AG08396 (cell line): ENCODE results near the gene RAC2.

Experiments
- DNase-seq: peaks from one replicate; pipeline ENCODE4 v3.0.0; 2012; ENCODE audit warnings: low spot score, mixed read lengths

RAC2 gene

DNA sequence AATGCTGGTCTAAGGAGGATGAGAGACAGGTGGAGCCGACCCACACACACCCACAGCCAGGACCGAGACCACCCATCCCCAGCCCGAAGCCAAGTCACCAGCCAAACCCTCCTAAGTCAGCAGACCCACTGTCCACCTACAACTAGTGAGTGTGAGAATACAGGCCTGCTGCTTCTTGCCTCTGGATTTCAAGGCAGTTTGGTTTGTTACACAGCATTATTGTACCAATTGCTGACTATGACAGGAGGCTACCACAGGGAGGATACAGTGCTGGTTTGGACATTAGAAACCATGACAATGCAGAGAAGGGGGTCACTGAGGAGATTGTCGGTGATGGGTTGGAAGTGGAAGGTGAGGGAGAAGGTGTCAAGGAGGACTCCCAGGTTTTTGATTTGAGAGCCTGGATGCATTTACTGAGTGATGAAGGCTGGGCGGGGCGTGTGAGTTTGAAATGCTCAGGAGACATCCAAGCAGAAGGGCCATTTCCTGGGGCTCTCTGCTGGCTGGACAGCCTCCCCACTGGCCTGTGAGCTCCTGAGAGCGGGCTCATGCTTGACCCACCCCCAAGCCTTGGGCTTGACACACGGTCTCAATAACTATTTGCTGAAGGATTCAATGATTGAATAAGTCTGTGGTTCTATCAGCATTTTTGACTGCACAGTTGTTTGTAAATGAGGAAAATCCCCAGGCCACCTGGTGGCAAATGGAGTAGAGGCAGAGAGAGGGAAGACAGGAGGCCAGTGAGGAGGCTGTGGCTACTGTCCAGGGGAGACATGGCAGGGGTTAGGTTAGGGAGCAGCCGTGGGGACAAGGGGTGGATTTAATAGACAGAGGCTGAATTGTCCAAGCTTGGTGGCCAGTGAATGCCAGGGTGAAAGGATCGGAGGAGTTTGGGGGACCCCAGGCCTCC, 22.4 kb downstream of the RAC2 start:
- DNase-seq, result no peak

DNA sequence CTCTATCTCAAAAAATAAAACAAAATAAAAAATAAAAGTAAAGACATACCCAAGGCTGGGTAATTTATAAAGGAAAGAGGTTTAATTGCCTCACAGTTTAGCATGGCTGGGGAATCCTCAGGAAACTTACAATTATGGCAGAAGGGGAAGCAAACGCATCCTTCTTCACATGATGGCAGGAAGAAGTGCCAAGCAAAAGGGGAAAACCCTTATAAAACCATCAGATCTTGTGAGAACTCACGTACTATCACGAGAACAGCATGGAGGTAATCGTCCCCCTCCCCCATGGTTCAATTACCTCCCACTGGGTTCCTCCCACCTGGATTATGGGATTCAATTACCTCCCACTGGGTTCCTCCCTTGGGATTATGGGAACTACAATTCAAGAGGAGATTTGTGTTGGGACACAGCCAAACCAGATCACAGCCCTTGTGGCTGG, 23.5 kb downstream of the RAC2 start:
- DNase-seq, result no peak

DNA sequence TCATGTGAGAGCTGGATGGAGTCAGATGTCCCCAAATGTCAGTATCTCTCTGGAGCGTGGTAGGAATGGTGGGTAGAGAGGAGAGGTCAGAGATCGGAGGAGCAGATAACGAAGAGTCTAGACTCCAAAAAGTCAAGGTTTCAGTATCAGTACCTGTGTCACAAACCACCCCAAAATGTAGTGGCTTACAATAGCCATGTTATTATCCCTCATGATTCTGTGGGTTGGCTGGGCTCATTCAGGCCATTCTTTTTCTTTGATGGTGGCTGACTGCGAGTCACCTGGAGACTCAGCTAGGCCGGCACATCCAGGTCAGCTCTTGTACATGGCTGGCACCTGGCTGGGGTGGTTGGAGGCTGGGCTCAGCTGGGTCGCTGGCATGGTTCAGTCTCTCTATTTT, 24.5 kb downstream of the RAC2 start:
- DNase-seq, result no peak

DNA sequence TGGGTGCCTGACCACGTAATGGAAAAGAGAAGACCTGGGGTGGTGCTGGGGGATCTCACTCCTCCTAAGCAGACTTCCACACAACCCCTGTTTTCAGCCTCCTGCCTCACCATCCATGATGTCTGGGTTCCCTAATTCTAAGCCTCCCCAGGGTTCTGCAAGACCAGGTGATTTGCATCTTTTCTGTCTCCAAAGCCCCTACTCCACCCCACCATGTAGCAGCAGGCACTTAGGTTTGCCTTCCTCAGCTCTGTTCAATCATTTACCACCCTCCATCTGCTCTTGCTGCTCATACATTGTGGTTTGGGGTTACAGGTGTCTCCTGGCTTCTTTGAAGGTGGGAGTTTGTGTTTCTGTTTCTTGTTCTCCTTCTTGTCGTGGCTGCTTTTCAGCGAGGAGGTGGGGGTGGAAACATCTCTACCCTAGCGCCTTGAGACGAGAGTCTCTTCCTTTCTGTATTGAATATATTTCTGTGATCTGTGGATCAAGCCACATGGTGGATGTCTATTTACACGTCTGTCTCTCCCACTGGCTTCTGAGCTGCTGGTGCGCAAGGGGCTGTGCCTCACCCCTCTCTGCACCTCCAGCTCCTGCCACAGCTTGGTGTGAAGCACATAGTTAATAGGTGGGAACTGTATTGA, 25.2 kb downstream of the RAC2 start:
- no peak for DNase-seq

DNA sequence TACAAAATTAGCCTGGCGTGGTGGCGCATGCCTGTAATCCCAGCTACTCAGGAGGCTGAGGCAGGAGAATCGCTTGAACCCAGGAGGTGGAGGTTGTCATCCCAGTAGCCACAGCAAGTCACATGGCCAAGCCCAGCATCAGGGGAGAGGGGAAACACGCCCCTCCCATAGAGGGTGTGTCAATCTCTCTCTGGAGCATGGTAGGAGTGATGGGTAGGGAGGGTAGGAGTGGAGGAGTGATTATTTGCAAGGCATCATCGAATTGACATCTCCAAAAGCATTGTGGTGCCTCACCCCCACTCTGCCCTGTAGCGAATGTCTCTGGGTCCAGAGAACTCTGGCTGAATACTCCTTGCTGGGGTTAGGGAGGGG, 25.7 kb downstream of the RAC2 start:
- no peak for DNase-seq

DNA sequence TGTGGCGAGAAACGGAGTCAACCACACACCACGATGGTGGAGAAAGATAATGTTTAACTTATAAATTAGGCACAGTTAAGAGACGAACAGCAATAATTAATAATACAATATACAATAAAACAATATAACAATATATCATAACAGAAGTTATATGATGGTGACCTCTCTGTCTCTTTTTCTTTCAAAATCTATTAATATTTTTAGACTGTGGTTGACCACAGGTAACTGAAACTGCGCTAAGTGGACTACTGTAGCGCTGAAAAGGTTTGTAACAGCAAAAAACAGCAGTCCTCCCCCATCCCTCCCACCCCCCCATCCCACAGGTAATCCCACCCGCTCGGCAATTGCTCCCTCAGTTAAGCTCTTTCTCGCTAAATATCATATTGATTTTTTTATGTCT, 28.2 kb downstream of the RAC2 start:
- DNase-seq, result no peak

DNA sequence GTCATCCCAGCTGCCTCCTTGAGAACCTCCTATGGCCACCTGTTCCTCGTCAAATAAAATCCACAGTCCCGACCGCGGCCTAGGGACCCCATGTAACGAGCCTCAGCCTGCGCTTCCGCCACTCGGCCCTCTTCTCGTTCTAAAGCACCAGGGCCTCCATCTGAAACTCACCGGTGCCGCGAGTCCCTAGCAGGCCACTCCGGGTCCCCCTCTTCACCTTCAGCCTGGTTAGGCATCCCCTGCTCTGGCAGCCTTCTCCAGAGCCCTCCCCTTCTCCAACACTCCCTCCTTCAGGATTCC, 29.4 kb downstream of the RAC2 start:
- DNase-seq, result no peak

DNA sequence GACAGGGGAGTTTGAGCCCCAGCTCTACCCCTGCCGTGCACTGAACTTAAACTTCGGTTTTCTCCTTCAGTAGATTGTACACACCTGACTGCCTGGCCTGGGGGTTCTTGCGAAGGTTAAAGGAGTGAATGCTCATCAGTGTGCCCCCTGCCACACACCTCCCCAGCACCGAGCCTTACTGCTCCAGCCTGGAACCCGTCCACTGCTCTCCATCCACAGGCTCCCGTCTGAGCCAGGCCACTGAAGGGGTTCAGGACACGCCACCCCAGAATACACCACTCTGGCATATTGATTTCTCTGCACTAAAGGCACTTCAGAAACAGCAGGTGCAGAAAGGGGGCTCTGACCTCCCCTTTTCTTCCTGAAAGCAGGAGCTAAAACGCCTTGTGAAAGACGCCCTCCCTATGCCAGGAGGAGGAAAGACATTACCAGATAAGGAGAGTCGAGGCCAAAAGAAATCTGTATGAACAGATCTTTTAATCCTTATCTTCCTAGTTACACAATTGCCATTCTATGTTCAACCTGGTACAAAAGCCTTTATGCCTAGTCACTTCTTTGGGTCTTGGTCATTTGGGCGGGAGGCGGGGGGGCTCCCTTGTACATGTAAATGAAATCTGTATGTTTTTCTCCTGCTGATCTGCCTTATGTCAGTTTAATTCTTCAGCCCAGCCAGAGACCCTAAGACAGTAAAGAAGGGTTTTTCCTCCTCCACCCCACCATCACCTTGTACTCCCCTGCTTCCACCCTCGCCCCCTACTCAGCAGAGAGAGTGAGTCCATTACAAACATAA, 29.9 kb downstream of the RAC2 start:
- no peak for DNase-seq

DNA sequence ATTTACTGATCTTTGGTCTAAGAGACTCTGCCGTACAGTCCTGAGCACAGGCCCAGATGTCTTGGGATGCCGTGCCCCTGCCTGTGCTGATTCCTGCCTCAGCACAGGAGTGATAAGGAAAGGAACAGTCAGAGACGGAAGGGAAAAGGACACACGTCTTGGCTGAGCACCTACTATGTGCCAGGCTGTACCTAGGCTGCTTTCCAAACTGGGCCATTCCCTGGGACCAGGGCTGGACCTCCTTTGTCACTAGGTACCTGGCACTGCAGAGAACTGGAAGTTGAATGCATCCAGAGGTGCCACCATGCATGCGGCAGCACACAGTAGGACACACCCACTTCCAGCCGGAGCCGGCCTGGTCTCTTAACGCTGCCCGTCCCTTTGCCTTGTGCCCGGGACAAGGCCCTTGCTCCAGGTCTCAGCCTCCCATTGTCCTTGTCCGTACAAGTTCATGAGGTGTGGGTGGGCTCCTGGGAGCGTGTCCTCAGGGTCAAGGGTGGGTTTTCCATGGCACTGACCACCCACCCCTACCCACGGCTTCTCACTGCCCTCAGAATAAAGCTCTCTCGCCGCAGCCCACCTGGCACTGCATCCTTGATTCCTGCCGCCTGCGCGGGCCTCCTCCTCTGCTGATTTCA, 30.7 kb downstream of the RAC2 start:
- DNase-seq, result no peak

DNA sequence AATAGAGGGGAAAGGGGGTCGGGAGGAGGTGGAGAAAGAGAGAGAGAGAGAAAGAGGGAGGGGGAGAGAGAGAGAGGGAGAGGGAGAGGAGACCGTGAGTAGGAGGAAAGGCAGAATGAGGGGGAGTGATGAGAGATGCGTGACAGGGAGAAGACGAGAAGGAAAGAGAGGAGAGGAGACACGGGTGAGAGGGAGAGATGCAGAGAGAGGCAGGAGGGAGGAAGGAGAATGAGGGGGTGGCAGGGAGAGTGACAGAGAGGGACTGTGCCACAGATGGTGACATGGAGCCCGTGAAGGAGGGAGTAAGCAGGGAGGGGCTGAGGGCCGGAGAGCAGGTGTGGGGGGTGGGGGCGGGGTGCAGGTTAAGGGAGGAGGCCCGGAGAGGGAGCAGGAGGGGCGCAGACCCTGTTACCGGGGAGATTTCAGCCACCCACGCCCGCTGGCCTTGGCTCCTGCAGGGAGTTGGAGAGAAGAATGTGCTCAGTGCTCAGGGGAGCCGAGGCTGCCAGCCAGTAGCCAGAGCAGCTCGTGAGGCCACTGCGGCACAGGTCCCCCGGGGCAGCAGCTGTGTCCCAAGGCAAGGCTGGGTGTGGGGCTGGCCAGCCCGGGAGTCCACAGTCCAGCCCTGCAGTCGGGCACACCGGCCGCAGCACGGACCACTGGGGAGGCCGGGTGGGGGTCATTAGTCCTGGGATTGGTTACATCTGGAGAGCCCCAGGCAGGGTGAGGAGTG, 31.7 kb downstream of the RAC2 start, which contains the start of gene SSTR3:
SSTR3 (minus strand) TSS at position 304 of the 733 bp plus-strand sequence. CDS start 4,674 bp downstream, outside the sequence.
- no peak for DNase-seq

DNA sequence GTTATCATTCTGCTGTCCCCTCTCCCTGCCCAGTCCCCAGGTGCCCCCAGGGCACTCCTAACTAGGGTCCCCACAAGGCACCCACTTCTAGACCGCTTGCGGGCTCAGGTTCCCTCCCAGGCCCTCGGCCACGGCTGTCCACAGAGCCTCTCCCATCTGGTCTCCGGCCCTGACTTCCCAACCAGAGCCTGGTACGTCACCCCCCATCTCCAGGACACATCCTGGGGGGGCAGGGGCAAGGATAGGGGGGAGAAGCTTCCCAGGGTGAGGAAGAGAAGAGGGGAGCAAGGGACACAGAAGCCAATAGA, 32.2 kb downstream of the RAC2 start:
- no peak for DNase-seq

DNA sequence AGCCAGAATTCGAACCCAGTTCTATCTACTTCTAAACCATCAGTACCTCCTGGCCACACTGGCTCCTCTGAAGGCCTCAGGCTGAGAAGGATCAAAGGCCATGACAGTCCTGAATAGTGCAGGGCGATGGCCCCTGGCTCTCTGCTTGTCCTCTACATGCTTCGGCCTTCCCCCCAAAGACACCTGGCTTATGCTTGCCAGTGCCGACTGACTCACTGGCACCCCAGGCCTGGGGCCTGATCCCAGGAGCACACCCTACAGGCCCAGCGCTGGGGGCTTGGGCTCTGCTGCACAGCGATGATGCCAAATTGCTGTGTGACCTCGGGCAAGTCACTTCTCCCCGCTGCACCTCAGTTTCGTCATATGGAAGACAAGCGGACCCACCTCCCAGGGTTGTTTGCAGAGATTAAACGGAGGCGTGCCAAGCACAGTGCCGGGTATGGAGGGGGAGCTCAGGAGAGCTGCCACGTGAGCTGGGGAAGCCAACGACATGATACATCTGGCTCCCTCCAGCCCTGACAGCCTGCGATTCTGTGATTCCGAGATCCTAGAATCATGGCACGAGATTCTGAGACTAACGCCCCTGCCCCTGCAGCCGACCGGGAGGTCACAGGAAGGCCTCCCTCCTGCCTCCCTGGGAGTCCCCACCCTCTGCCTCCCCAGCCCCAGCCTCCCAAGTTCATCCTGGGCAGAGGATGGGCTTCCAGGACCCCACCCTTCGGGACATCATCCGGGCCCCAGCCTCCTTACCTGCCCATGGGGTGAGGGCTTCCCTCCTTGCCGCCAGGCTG, 32.8 kb downstream of the RAC2 start:
- no peak for DNase-seq

DNA sequence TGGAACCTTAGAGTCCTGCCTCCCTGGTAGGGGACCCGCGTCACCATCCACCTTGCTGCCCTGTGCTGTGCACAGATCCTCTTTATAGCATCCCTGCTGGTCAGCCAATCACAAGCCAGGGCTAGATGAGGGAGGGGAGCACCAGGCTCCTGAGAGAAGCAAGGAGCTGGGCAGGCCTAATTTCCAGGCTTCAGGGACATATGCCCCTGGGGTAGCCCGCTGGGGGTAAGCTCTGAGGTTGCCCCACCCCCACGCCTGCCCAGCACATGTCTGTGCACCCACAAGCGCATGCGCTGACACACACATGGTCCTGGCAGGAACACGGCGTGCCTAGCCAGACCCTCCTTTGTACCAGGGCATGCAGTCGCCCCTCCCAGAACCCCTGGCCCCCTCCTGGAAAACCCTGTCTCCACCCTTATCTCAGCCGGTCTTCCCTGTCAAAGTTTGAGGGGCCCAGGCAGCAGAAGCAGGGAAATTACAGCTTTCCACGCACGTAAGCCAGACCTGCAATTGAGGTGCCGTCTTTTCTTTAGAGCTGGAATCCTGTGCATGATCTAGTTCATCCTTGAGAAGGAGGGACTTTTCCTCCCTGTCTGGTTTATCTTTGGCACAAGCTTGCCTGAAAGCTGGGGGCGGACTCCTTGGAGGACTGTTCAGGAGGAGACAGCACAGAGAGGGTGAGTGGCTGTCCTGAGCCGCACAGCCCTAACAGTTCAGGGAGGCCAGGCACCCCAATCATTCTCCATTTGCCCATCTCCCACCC, 33.8 kb downstream of the RAC2 start:
- no peak for DNase-seq

DNA sequence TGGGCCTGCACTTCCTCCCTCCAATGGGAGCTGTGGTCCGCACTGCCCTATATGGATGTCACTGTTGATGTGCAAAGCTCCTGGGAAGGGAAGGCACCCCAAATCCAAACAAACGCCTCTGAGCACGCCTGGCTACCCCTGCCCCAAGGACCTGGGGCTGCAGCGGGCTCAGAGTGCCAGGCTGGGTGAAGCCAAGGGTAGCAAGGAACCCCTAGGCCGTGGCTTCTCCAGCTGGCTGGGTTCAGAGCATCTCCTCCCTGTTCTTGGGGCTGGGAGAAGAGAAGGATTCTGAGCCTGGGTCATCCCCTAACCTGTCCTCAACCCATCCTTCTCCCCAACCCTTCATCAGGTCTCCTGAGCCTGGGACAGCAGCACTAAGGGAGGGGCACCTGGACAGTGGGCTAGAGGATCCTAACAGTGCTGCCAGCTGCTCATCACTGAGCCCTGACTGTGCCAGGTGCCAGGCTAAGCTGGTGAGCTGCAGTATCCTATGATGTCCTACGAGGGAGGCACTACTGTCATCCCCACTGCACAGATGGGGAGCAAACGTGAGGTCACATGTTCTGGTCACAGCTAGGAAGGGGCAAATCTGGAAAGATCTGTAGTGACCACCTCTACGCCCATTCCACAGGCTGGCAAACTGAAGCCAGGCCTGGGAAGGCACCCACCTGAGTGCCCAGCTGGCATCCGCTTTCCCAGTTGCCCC, 34.8 kb downstream of the RAC2 start:
- no peak for DNase-seq

DNA sequence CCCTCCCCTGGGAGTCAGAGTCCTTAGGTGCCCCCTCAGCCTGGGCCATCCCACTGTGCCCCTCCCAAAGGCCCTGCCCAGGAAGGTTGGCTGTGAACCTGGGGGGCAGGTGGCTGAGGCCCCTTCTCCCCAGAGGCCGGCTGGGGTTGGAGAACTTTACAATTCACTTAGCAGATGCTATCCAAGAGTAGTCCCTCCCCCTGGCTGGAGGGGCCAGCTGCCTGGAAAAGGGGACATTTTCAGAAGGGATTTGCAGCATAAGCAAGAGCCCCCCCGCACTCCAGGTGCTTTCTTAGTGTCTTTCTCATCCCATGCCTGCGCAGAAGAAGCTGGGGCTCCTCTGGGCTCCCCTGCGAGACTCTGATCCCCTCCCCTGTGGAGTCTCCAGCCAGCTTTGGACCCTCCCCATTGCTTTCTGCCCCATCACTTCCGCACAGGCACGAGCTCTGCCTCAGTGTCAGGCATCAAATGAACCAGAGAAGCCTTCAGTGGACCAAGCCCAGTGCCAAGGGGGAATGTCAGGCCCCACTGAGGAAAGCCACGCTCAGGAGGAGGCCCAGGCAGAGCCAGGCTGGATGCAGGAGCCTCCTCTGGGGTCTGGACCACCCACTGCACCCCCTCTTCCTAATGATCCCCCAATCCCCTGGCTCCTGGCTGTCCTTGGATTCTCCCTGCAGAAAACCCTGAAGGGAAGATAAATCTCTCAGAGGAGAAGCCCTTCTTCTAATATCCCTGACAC, 35.5 kb downstream of the RAC2 start:
- no peak for DNase-seq

DNA sequence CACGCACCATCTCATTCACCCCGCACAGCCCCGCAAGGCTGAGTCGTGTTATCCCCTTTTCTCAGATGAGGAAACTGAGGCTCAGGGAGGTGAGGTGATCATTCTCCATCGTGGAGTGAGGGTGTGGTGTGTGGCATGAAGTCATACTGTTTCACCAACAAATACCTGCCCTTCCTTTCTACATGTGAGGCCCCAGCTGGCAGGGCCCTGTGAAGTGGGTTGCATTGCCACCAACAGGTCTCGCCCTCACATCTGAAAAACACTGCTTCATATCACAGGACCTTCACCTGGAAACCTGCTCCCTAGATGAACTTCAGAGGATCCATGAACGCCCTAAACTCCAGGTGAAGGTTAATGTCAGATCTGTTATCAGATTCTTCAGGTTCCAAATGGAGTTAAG, 36.1 kb downstream of the RAC2 start:
- no peak for DNase-seq

DNA sequence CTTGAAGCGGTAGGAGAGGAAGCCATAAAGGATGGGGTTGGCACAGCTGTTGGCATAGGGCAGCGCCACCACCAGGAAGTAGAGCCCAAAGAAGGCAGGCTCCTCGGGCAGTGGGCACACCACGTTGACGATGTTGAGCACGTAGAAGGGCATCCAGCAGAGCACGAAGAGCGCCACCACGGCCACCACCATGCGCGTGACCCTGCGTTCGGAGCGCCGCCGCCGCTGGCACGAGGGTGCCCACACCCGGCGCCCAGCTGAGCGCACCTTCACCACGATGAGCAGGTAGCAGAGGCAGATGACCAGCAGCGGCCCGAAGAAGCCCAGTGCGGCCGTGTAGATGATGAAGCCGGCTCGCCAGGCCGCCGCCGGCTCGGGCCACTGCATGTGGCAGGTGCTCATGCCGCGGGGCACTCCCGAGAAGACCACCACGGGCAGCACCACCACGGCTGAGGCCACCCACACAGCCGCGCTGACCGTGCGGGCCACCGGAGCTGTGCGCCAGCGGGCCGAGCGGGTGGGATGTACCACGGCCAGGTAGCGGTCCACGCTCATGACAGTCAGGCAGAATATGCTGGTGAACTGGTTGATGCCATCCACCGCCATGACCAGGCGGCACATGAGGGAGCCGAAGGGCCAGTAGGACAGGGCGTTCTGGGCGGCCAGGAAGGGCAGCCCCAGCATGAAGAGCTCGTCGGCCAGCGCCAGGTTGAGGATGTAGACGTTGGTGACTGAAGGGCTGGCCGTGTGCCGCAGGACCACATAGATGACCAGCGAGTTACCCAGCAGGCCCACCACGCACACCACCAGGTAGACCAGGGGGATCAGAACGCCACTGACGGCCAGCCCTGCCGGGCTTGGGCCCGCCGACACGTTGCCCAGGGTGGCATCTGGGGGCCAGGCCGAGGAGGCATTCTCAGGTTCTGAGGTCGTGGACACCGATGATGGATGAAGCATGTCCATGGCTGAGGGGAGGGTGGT, 36.9 kb downstream of the RAC2 start:
- no peak for DNase-seq
